LNCaP clone FGC (cell line): ENCODE results near the gene NELFA.

Experiments used
- DNase-seq: peaks from one replicate; pipeline ENCODE4 v3.0.0-alpha.2; 2011; ENCODE audit warnings: low read depth
- H3K4me3 ChIP-seq: 2 replicates; pipeline ENCODE4 v1.5.1; 2011; ENCODE audit warnings: mild to moderate bottlenecking, low read depth, low read length, control low read depth
- TF ChIP-seq, protein P1 (sequence below): IDR thresholded peaks from 2 replicates; pipeline ENCODE4 v1.5.1; 2012; ENCODE audit warnings: mild to moderate bottlenecking; ENCODE audit not compliant: control insufficient read depth, insufficient read depth; ENCODE audit errors: extremely low read depth

The NELFA gene

DNA sequence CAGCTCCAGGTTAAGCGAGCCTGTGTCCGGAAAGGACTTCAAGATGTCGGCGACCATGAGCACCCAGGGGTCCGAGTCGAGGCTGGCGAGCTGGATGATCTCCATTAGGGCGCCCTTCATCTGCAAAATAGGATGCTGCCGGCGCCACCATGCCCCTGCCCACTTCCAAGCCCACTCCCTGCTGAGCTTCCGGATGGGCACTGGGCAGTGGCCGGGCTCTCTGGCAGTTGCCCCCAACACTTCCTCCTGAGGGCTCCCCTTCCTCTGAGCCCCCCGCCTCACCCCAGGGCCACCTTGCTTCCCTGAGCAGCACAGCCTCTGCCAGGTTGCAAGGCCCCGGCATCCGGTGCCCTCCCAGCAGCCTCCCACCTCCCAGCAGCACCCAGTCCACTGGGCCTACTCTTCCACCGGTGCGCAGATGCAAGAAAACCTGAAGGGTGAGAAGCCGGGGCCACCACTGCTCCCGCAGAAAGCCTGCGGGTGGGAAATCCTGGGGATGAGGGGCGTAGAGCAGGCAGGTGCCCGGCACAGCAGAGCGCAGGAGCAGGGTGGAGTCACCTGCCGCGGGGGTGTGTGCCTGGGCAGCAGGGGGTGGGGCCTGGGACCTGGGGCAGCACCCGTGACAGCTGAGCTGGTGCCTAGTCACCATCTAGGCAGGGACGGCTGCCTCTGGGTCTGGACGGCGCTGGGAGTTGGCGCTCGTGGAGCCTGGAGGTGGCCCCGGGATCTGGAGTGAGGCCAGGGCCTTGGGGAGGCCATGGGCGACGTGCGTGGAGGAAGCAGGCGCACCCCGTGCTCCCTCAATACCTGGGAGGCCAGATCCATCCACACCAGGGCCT is 17.0 kb downstream of the NELFA start:
- no peak for DNase-seq
- no peak overlapping the region for H3K4me3 ChIP-seq
- TF ChIP-seq, protein P1, sequence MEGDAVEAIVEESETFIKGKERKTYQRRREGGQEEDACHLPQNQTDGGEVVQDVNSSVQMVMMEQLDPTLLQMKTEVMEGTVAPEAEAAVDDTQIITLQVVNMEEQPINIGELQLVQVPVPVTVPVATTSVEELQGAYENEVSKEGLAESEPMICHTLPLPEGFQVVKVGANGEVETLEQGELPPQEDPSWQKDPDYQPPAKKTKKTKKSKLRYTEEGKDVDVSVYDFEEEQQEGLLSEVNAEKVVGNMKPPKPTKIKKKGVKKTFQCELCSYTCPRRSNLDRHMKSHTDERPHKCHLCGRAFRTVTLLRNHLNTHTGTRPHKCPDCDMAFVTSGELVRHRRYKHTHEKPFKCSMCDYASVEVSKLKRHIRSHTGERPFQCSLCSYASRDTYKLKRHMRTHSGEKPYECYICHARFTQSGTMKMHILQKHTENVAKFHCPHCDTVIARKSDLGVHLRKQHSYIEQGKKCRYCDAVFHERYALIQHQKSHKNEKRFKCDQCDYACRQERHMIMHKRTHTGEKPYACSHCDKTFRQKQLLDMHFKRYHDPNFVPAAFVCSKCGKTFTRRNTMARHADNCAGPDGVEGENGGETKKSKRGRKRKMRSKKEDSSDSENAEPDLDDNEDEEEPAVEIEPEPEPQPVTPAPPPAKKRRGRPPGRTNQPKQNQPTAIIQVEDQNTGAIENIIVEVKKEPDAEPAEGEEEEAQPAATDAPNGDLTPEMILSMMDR: no peak

DNA sequence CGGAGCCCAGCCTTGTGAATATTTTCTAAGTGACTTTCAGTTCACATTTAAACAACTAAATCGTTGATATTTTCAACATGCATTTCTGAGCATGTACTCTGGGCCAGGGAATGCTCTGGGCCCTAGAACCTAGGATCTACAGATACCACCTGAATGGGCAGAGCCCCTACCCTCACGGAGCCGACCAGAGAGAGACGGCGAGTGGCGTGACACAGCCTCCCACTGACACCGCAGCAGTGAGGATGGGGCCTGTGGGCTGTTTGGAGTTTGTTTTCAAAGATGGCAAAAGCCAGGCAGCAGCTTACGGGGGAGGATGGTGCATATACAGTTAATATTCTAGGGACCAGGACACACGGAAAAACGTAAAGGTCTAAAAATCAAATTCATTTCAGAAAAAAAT is 17.7 kb downstream of the NELFA start:
- TF ChIP-seq, protein P1: no peak
- H3K4me3 ChIP-seq: no peak overlapping the region
- DNase-seq: no peak

DNA sequence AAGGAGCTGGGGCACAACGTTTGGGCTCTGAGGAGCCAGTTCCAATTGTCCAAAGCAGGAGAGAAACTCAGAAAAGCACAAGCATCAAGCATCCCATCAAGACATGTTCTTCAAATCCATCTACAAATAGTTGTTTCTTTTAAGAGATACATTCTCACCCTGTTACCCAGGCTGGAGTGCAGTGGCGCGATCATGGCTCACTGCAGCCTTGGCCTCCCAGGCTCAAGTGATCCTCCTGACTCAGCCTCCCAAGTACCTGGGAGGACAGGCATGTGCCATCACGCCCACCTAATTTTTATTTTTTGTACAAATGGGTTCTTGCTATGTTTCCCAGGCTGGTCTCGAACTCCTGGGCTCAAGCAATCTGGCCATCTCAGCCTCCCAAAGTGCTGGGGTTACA is 18.1 kb downstream of the NELFA start:
- TF ChIP-seq, protein P1: no peak
- DNase-seq: no peak
- H3K4me3 ChIP-seq: no peak overlapping the region

DNA sequence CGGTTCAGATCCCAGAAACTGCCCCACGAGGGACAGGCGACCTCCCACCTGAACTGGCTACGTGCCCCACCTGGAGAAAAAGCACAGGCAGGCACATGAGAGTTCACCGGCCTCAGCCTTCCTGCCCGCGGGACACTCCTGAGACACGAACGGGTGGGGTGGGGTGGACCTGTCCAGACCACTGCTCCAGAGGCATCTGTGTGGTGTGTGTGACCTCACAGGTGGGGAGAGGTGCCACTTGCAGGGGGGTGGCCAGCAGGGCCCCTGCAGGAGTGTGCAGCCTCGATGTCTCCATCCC is 18.5 kb downstream of the NELFA start:
- TF ChIP-seq, protein P1: no peak
- no peak overlapping the region for H3K4me3 ChIP-seq
- DNase-seq: no peak

DNA sequence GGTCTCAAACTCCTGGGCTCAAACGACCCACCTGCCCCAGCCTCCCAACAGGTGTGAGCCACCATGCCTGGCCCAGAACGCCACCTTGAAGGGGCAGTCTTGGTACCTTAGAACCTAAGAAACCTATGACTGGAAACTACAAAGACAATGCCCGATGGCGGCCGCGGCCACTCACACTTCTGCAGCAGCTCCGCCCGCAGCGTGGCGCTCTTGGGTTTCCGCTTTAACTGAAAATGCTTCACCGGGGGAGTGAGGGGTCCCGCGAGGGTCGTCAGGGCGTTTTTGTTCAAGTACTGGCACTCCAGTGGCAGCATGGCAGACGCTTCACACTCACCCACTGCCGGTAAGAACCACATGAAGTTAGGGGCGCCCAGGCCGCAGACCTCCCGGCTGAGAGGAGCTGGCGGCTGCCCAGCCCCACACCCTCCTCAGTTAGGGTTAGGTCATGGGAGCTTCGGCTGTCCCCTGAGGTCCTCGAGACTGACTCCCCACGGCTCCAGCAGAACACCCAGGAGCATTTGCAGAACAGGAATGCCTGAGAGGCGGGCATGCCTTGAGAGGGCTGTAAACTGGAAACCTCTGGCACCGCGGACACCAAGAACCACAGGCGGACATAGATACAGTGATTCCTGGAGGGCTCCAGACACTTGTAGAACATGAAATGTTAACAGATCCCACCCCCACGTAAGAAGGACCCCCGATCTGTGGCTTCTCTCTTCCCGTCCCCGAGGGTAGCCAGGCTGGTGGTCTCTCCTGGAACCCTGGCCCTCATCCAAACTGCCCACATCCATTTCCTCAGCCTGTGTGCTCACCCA is 19.0 kb downstream of the NELFA start:
- no peak for DNase-seq
- TF ChIP-seq, protein P1: no peak

DNA sequence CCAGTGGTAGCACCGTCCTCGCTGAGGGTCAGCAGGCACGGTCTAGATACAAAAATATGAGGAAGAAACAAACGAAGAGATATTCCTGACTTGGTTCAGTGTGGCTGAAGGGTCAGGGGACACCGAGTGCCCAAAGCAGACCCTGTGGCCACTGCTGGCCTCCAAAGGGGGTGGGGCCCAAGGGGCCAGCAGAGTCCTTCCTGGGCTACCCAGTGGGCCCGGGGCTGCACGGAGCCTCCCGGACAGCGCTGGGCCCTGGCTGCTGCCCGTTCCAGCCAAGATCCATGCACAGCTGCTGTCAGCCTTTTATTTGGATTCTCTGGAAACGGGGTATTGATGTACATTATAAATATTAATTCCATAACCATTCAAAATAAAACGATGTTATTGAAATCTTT is 20.4 kb downstream of the NELFA start:
- DNase-seq: no peak
- no peak overlapping the region for H3K4me3 ChIP-seq
- TF ChIP-seq, protein P1: no peak

More for the DNA sequence above, 19.0 kb downstream of the NELFA start:
- H3K4me3 ChIP-seq: no peak overlapping the region
